Activated T-helper 1 cell treated with anti-CD3 and anti-CD28 coated beads, Interleukin-12 subunit alpha, Interleukin-12 subunit beta, Interleukin-2, Interleukin-4 antibody, amounts not matched to agents 30 ng/mL and 10 ng/mL and 1 ng/mL, durations not matched to agents 14 hours and 24 hours and 36 hours (primary cell): ENCODE measurements around the gene CORO7. TPM values are rescaled to one million over a fixed set of nuclear protein-coding genes. Genes with fewer than 3 reads are reported as not detected.

ENCODE experiments used
- DNase-seq: peaks from one replicate; pipeline ENCODE4 v3.0.0; 2021; ENCODE audit warnings: low spot score
- H3K27ac Mint-ChIP-seq: one replicate; pipeline ENCODE4 v1.8.0; 2021; ENCODE audit warnings: mild to moderate bottlenecking, mixed read lengths
- H3K27me3 Mint-ChIP-seq: one replicate; pipeline ENCODE4 v1.8.0; 2022; ENCODE audit warnings: mild to moderate bottlenecking, moderate library complexity, mixed read lengths; ENCODE audit not compliant: insufficient read depth
- H3K36me3 Mint-ChIP-seq: one replicate; pipeline ENCODE4 v1.8.0; 2021; ENCODE audit warnings: low read depth, mixed read lengths
- H3K4me1 Mint-ChIP-seq: one replicate; pipeline ENCODE4 v1.8.0; 2021; ENCODE audit warnings: low read depth, mixed read lengths
- H3K4me3 Mint-ChIP-seq: one replicate; pipeline ENCODE4 v1.8.0; 2021; ENCODE audit warnings: mild to moderate bottlenecking, moderate library complexity, mixed read lengths
- H3K9me3 Mint-ChIP-seq: one replicate; pipeline ENCODE4 v1.8.0; 2021; ENCODE audit warnings: mixed read lengths
- intact Hi-C: fragments of 100-400 bp; cut with micrococcal nuclease; formaldehyde crosslinking; loops from one replicate; pipeline ENCODE4 v1.15.1; 2024
- total RNA-seq: library from RNA; stranded (reverse); gene quantifications from 2 replicates; pipeline ENCODE4 v1.2.3, GENCODE V29; 2022

The CORO7 gene
- total RNA-seq, 1 donor from 2014 or later: 87.9 TPM

- peak overlapping the region; percentile 92 for H3K4me3 Mint-ChIP-seq
- H3K9me3 Mint-ChIP-seq: no peaks in the 10 kb centered on the region
- H3K36me3 Mint-ChIP-seq: peaks cover 4% of the 10 kb centered on the region
- intact Hi-C loops: loop anchor here (1.0 kb wide), 1 partner anchor 7 kb away; no protein-coding TSS in a partner anchor
- peak overlapping the region; percentile 87 for H3K27ac Mint-ChIP-seq
- DNase-seq: no peak
- peaks cover 25% of the 10 kb centered on the region for H3K27me3 Mint-ChIP-seq
- peaks cover 17% of the 10 kb centered on the region for H3K4me1 Mint-ChIP-seq
These were observed 101.7 kb downstream of the CORO7 start for GRCh38 chr16:4314532-4315185.

- Mint-ChIP-seq H3K4me3 (peak overlapping the region; percentile 92), H3K27me3 (peaks cover 25% of the 10 kb centered on the region), H3K27ac (no peak overlapping the region), H3K4me1 (peaks cover 17% of the 10 kb centered on the region), H3K36me3 (peaks cover 4% of the 10 kb centered on the region), H3K9me3 (no peaks in the 10 kb centered on the region)
- intact Hi-C loops: no loop called here
- no peak for DNase-seq
These were observed 102.5 kb downstream of the CORO7 start for GRCh38 chr16:4313563-4314531.

- Mint-ChIP-seq H3K36me3 (peaks cover 19% of the 10 kb centered on the region), H3K4me3 (no peak overlapping the region), H3K4me1 (peaks cover 31% of the 10 kb centered on the region), H3K27me3 (peaks cover 19% of the 10 kb centered on the region), H3K9me3 (peaks cover 4% of the 10 kb centered on the region), H3K27ac (no peak overlapping the region)
- intact Hi-C loops: loop anchor here (5.0 kb wide), 2 partner anchors 193 to 348 kb away; partner anchors contain the start of gene ADCY9
- DNase-seq: peak; percentile 44
These were observed 106.5 kb downstream of the CORO7 start for GRCh38 chr16:4309833-4310266.

GRCh38 chr16:4309102-4309832 lies 107.1 kb downstream of the CORO7 start:
- Mint-ChIP-seq H3K4me3 (peak overlapping the region; percentile 83), H3K27me3 (peaks cover 13% of the 10 kb centered on the region), H3K36me3 (peaks cover 17% of the 10 kb centered on the region), H3K9me3 (peaks cover 4% of the 10 kb centered on the region), H3K4me1 (peaks cover 25% of the 10 kb centered on the region), H3K27ac (no peak overlapping the region)
- intact Hi-C loops: loop anchor here (5.0 kb wide), 2 partner anchors 192 to 347 kb away; partner anchors contain the start of gene ADCY9
- no peak for DNase-seq

GRCh38 chr16:4307215-4308037 lies 109.0 kb downstream of the CORO7 start:
- peak; percentile 97 for DNase-seq
- Mint-ChIP-seq H3K27me3 (peaks cover 6% of the 10 kb centered on the region), H3K9me3 (peaks cover 4% of the 10 kb centered on the region), H3K36me3 (peaks cover 18% of the 10 kb centered on the region), H3K27ac (peak overlapping the region; percentile 96), H3K4me3 (peak overlapping the region; percentile 96), H3K4me1 (peaks cover 22% of the 10 kb centered on the region)
- intact Hi-C loops: loop anchor here (1.0 to 5.0 kb wide), 7 partner anchors 8 to 345 kb away; partner anchors contain the start of genes ADCY9, HMOX2 and PAM16

GRCh38 chr16:4306470-4307214 lies 109.8 kb downstream of the CORO7 start:
- DNase-seq: no peak
- H3K9me3 Mint-ChIP-seq: peaks cover 4% of the 10 kb centered on the region
- H3K4me3 Mint-ChIP-seq: peak overlapping the region; percentile 96

More at GRCh38 chr16:4306470-4307214, 109.8 kb downstream of the CORO7 start:
- Mint-ChIP-seq H3K4me1 (peaks cover 22% of the 10 kb centered on the region), H3K36me3 (peaks cover 18% of the 10 kb centered on the region), H3K27me3 (peaks cover 6% of the 10 kb centered on the region), H3K27ac (peak overlapping the region; percentile 96)
- intact Hi-C loops: loop anchor here (1.0 to 5.0 kb wide), 7 partner anchors 9 to 344 kb away; partner anchors contain the start of genes ADCY9, HMOX2 and PAM16

Other genes with a start within 250 kb of the CORO7 start
- not detected in 2 replicates for gene SRL, start 174.5 kb downstream of the CORO7 start, total RNA-seq
- 48.3 and 49.2 TPM in 2 replicates for gene TFAP4, start 143.6 kb downstream of the CORO7 start, total RNA-seq
- gene GLIS2, start 100.5 kb downstream of the CORO7 start, total RNA-seq: 0.54 TPM in 2 replicates
- gene PAM16, start 65.3 kb downstream of the CORO7 start, total RNA-seq: 91.5 and 106 TPM in 2 replicates
- gene VASN, start 44.7 kb downstream of the CORO7 start, total RNA-seq: 0.18 TPM in 1 of 2 replicates, not detected in the other
- gene DNAJA3, start 9.3 kb upstream of the CORO7 start, total RNA-seq: 103 and 107 TPM in 2 replicates
- 21.7 and 25.0 TPM in 2 replicates for gene NMRAL1, start 58.0 kb upstream of the CORO7 start, total RNA-seq
- gene HMOX2, start 59.8 kb upstream of the CORO7 start, total RNA-seq: 64.7 and 68.4 TPM in 2 replicates
- 61.6 and 62.7 TPM in 2 replicates for gene CDIP1, start 122.2 kb upstream of the CORO7 start, total RNA-seq
- gene C16orf96, start 139.7 kb upstream of the CORO7 start, total RNA-seq: 0.17 TPM in 1 of 2 replicates, not detected in the other
- gene UBALD1, start 198.3 kb upstream of the CORO7 start, total RNA-seq: 23.1 and 26.2 TPM in 2 replicates
- 110 and 119 TPM in 2 replicates for gene MGRN1, start 208.2 kb upstream of the CORO7 start, total RNA-seq